GM21717 (cell line): ENCODE data around the gene ACTG2.
"Not testable (repeated sequence)": the region's sequence is repeated elsewhere in the genome, so short reads cannot be mapped to it uniquely, and the experiment has no call there.

Source experiments
- ATAC-seq: cut with Tn5 transposase; IDR thresholded peaks from one replicate; pipeline ENCODE4 v1.9.1; 2021; ENCODE audit warnings: mild to moderate bottlenecking, moderate library complexity; ENCODE audit not compliant: unreplicated experiment

The ACTG2 gene

GRCh38 chr2:73891276-73891901 is 1.4 kb upstream of the ACTG2 start:
- ATAC-seq, result no peak

- ATAC-seq, result no peak
Measured at GRCh38 chr2:73893764-73894474, 1.1 kb downstream of the ACTG2 start.

- no peak for ATAC-seq
Measured at GRCh38 chr2:73894475-73894850, 1.7 kb downstream of the ACTG2 start.

GRCh38 chr2:73894877-73895276 is 2.1 kb downstream of the ACTG2 start:
- no peak for ATAC-seq

- no peak for ATAC-seq
Measured at GRCh38 chr2:73895473-73895872, 2.7 kb downstream of the ACTG2 start.

GRCh38 chr2:73896362-73897239 is 3.8 kb downstream of the ACTG2 start:
- ATAC-seq, result no peak

GRCh38 chr2:73897240-73897583 is 4.4 kb downstream of the ACTG2 start:
- ATAC-seq, result no peak

GRCh38 chr2:73897934-73898333 is 5.1 kb downstream of the ACTG2 start:
- ATAC-seq, result no peak

GRCh38 chr2:73899801-73900336 is 7.1 kb downstream of the ACTG2 start:
- no peak for ATAC-seq

- no peak for ATAC-seq
Measured at GRCh38 chr2:73901143-73901542, 8.3 kb downstream of the ACTG2 start.

- ATAC-seq, result no peak
Measured at GRCh38 chr2:73902284-73902683, 9.5 kb downstream of the ACTG2 start.

- ATAC-seq, result no peak
Measured at GRCh38 chr2:73903313-73903712, 10.5 kb downstream of the ACTG2 start.

- not testable (repeated sequence) for ATAC-seq
Measured at GRCh38 chr2:73903949-73904613, 11.3 kb downstream of the ACTG2 start.

GRCh38 chr2:73904952-73905351 is 12.1 kb downstream of the ACTG2 start:
- ATAC-seq, result no peak

- no peak for ATAC-seq
Measured at GRCh38 chr2:73906847-73907505, 14.2 kb downstream of the ACTG2 start.

GRCh38 chr2:73907840-73908452 is 15.1 kb downstream of the ACTG2 start:
- no peak for ATAC-seq

GRCh38 chr2:73908689-73909652 is 16.2 kb downstream of the ACTG2 start:
- no peak for ATAC-seq

GRCh38 chr2:73910873-73911547 is 18.2 kb downstream of the ACTG2 start:
- no peak for ATAC-seq
